ENCODE results near the gene CARMIL1. TPM values are rescaled to one million over a fixed set of nuclear protein-coding genes. Genes with fewer than 3 reads are reported as not detected.

Gene CARMIL1
- total RNA-seq, 4 donors from 2014 or later = 13.9 to 47.6 (median 30.4) TPM

DNA sequence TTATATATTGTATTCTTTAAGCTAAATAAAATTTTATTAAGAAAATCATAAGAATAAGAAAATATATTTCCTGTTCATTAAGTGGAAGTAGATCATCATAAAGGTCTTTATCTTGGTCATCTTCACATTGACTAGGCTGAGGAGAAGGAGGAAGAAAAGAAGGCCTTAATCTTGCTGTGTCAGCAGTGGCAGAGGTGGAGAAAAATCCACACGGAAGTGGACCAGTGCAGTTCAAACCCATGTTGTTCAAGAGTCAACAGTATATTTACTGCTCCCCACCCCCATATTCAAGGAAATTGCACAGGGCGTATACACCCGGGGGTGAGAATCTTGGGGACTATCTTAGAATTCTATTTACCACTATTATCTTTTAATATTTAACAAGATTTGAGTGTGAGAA, 194.3 kb downstream of the CARMIL1 start:
- TF ChIP-seq, protein P1, sequence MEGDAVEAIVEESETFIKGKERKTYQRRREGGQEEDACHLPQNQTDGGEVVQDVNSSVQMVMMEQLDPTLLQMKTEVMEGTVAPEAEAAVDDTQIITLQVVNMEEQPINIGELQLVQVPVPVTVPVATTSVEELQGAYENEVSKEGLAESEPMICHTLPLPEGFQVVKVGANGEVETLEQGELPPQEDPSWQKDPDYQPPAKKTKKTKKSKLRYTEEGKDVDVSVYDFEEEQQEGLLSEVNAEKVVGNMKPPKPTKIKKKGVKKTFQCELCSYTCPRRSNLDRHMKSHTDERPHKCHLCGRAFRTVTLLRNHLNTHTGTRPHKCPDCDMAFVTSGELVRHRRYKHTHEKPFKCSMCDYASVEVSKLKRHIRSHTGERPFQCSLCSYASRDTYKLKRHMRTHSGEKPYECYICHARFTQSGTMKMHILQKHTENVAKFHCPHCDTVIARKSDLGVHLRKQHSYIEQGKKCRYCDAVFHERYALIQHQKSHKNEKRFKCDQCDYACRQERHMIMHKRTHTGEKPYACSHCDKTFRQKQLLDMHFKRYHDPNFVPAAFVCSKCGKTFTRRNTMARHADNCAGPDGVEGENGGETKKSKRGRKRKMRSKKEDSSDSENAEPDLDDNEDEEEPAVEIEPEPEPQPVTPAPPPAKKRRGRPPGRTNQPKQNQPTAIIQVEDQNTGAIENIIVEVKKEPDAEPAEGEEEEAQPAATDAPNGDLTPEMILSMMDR (IDR thresholded peaks at IDR 0.05; ENCODE audit: low read depth) = no peak

DNA sequence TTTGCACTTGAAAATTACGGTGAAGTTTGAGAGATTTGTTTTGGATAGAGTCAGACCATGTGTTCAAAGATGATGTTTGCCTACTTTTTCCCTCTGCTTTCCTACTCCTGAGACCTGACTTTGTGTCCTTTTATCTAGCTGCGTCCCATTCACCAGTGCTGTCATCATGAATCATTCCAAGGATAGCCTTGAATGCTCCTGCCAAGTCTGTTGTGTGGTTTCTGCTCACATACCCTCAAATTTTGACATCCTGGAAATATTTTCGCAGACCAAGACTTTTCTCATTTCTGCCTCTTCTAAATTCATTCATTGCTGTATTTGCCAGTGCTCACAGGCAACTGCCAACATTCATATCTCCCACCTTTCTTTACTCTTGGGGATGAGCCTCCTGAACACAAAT, 197.0 kb downstream of the CARMIL1 start:
- TF ChIP-seq, protein P1 (IDR thresholded peaks at IDR 0.05; ENCODE audit: low read depth) = no peak

DNA sequence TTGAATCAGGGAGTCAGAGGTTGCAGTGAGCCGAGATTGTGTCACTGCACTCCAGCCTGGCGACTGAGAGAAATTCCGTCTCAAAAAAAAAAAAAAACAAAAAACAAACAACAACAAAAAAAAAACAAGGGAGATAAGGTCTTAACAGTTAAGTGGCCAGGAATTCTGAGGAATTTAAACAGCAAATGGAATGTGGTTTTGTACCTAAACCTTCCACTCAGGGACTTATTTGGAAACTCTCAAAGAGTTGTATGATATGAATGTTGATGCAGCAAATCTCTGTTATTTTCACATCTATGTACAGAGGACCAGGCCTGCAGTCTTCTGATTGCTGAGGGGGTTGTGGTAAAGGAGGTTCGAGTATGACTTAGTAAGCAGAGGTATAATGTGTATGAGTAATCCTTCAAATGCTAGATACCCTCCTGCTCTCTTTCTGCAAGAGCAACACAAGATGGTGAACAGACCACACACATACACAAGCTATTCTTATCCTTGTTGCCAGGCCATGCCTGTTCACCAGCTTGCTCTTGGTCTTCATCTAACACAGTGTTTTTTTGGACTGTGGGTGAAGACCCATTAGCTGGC, 197.9 kb downstream of the CARMIL1 start:
- TF ChIP-seq, protein P1 (IDR thresholded peaks at IDR 0.05; ENCODE audit: low read depth) = no peak

DNA sequence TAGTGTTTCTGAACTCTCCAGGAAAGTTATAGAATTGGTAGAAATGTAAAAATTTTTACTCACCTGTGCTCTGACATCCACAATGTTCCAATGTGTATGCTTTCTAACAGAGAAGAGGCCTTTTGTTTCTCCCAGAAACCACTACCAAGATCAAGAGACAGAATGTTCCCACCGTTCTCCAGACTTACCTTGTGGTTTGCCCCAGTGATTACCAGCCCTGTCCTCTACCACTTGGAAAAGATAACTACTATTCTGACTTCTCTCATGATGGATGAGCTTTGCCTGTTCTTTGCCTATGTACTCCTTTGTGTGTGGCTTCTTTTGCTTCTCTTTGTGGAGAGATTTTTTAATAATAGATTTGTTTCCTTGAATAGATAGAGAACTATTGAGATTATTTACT, 199.8 kb downstream of the CARMIL1 start:
- TF ChIP-seq, protein P1 (IDR thresholded peaks at IDR 0.05; ENCODE audit: low read depth) = no peak

DNA sequence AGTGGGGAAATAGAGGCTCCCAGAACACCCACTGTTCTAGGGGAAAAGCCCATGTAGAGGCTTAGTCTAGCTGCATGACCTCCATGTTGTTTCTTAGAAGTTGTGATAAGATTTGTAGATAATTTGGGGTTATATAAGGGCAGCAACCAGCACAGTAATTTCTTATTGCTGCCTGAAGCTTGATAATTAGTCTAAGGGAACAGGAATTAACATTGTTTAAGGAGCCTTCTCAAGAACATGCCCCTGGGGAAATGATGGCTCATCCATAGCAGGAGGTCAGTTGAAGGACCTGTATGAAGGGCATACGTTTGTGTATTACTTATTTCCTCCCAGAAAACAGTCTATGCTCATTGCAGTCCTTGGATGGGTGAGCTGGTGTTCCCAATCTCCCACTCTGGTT, 202.1 kb downstream of the CARMIL1 start:
- TF ChIP-seq, protein P1 (IDR thresholded peaks at IDR 0.05; ENCODE audit: low read depth) = no peak

DNA sequence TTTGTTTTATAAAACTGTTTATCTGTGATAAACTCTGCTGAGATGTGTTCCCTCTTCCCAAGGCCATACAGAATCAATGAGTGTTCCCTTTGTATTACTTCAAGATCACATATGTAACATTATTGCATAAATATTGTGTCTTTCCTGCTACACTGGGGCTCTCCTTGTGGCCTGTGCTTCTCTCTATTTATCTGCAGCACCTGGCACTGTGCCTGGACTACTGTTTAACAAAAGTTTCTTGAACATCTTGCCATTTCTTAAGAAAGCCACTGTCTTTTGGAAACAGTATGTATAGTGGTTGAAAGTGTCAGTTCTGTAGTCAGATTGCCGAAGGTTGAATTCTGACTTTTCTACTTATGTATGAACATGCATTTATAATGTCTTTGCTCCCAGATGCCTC, 203.8 kb downstream of the CARMIL1 start:
- TF ChIP-seq, protein P1 (IDR thresholded peaks at IDR 0.05; ENCODE audit: low read depth) = no peak

DNA sequence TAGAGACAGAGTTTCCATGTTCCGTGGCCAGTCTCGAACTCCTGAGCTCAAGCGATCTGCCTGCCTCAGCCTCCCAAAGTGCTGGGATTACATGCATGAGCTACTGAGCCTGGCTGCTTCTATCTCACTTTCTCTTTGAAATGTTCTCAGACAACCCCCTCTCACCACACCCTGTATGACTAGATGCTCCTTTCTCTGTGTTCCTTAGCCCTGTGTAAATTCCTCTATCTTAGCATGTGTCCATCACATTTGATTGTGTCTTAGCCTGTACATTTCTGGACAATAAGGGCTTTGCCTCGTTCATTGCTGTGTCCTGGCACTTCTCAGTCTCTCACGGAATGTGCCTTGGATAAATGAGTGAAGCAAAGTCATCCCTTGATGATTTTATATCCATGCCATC, 204.8 kb downstream of the CARMIL1 start:
- TF ChIP-seq, protein P1 (IDR thresholded peaks at IDR 0.05; ENCODE audit: low read depth) = no peak

Data from subcutaneous adipose tissue (tissue), 4 donors.